ENCODE data around the gene CCDC188.

Gene CCDC188

GRCh38 chr22:20102203-20102780 lies 48.6 kb downstream of the CCDC188 start:
- no CpG with 5 or more reads among the region's 12 CpGs for WGBS (ENCODE audit: insufficient coverage, insufficient read length)
- Histone ChIP-seq H3K9me3 (ENCODE audit: control insufficient read depth, insufficient read depth, low read length) (no peaks in the 10 kb centered on the region), H3K36me3 (ENCODE audit: control insufficient read depth, insufficient read depth, low read length) (peaks cover 34% of the 10 kb centered on the region), H3K27ac (ENCODE audit: low read length) (no peak overlapping the region), H3K4me3 (ENCODE audit: low read length) (no peak overlapping the region), H3K27me3 (ENCODE audit: control insufficient read depth, insufficient read depth, low read length) (no peaks in the 10 kb centered on the region), H3K4me1 (ENCODE audit: control insufficient read depth, insufficient read depth, low read length) (no peaks in the 10 kb centered on the region)
- DNase-seq (ENCODE audit: low read depth, low spot score): no peak

GRCh38 chr22:20101638-20102037 lies 49.2 kb downstream of the CCDC188 start:
- WGBS (ENCODE audit: insufficient coverage, insufficient read length): no CpG with 5 or more reads among the region's 8 CpGs
- Histone ChIP-seq H3K36me3 (ENCODE audit: control insufficient read depth, insufficient read depth, low read length) (peaks cover 27% of the 10 kb centered on the region), H3K4me1 (ENCODE audit: control insufficient read depth, insufficient read depth, low read length) (no peaks in the 10 kb centered on the region), H3K9me3 (ENCODE audit: control insufficient read depth, insufficient read depth, low read length) (no peaks in the 10 kb centered on the region), H3K4me3 (ENCODE audit: low read length) (no peak overlapping the region), H3K27ac (ENCODE audit: low read length) (no peak overlapping the region), H3K27me3 (ENCODE audit: control insufficient read depth, insufficient read depth, low read length) (no peaks in the 10 kb centered on the region)
- no peak for DNase-seq (ENCODE audit: low read depth, low spot score)

DNA sequence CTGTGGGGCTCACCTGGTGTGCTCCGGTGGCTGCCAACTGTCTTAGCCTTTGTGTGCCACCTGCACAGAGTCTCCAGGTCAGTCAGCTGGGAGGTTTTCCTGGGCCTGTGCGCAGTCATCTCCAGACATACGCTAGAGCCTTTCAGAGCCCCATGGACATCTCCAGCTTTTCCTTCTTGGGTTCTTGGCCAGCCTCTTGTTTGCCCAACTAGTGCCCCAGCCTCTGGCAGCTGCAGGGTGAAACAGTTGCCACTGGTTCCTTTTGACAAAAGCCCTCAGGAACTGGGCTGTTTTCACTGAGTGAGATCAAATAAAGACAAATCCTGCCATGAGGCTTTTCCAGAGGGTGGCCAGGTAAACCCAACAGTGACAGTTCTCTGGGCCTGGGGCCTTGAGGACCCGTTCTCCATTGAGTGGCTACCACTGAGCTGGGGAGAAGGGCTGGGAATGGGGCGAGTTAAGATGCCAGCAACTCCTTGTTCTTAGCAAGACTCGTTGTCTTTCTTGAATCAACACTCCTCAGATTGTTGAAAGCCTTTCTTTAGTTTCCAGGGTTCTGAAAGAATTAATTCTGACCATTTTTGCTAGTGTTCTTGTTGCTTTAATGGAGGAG lies 51.6 kb downstream of the CCDC188 start:
- no peaks in the 10 kb centered on the region for H3K27me3 ChIP-seq (ENCODE audit: control insufficient read depth, insufficient read depth, low read length)
- no CpG with 5 or more reads among the region's 6 CpGs for WGBS (ENCODE audit: insufficient coverage, insufficient read length)
- DNase-seq (ENCODE audit: low read depth, low spot score): no peak
- no peaks in the 10 kb centered on the region for H3K9me3 ChIP-seq (ENCODE audit: control insufficient read depth, insufficient read depth, low read length)
- H3K36me3 ChIP-seq (ENCODE audit: control insufficient read depth, insufficient read depth, low read length): peaks cover 21% of the 10 kb centered on the region; the same call in 1 of the 2 replicates
- no peak overlapping the region for H3K27ac ChIP-seq (ENCODE audit: low read length)
- no peak overlapping the region for H3K4me3 ChIP-seq (ENCODE audit: low read length)
- no peaks in the 10 kb centered on the region for H3K4me1 ChIP-seq (ENCODE audit: control insufficient read depth, insufficient read depth, low read length)

Measured in iPS DF 6.9 (cell line).